ENCODE results near the gene ODC1.
A peak's percentile ranks its signal among the peaks of the same experiment; 100 is the strongest.

Gene ODC1

DNA sequence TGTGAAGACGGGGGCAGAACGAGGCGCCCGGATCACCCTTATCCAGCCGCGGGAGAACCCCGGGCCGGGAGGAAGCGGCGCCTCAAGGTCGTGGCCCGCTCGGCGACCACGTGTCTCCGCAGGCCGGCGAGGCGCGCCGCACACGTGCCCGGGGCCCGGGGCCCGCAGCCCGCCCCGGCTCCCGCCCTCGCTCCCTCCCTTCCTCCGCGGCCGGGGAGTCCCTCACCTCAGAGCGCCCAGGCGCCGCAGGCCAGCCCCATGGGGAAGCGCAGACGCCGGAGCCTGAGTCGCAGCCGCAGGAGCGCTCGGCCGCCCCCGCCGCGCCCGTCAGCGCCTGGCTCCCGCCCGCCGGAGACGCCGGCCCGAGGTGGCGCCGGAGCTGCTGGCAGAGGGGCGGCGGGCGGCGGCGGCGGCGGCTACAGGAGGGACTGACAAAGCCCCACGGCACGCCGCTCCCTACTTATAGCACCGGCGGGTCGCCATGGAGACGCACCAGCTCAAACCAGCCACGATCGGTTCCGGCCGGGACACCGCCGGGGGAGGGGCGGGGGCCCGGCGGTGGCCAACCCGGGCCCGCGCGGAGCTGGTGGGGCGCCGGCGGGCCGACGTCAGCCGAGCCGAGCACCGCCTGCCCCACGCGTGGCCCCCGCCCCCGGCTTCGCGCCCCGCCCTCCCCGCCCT, at the start of gene ODC1:
Gene ODC1, minus strand, starts transcription at position 433 of the 681 bp plus-strand sequence. CDS start 3,295 bp downstream, outside the sequence.
- Histone ChIP-seq H3K9ac (peak within 1 kb of the TSS; percentile 95), H2AFZ (ENCODE audit: low read depth) (peak within 1 kb of the TSS; percentile 89), H3K4me1 (ENCODE audit: low read depth, poor library complexity, severe bottlenecking) (peaks cover 49% of the 10 kb centered on the region), H3K27me3 (ENCODE audit: insufficient read depth, low read depth) (no peaks in the 10 kb centered on the region), H3K4me2 (peak within 1 kb of the TSS; percentile 85), H3K4me3 (IDR thresholded peaks at IDR 0.05; ENCODE audit: insufficient read depth, low read depth, low read length) (peak within 1 kb of the TSS; percentile 61), H3K27ac (peak within 1 kb of the TSS; percentile 94), H3K79me2 (ENCODE audit: insufficient read depth, low read depth) (peaks cover 47% of the 10 kb centered on the region), H4K20me1 (ENCODE audit: insufficient read depth) (peaks cover 23% of the 10 kb centered on the region), H3K36me3 (ENCODE audit: insufficient read depth) (peaks cover 23% of the 10 kb centered on the region)
- TF ChIP-seq, protein P1, sequence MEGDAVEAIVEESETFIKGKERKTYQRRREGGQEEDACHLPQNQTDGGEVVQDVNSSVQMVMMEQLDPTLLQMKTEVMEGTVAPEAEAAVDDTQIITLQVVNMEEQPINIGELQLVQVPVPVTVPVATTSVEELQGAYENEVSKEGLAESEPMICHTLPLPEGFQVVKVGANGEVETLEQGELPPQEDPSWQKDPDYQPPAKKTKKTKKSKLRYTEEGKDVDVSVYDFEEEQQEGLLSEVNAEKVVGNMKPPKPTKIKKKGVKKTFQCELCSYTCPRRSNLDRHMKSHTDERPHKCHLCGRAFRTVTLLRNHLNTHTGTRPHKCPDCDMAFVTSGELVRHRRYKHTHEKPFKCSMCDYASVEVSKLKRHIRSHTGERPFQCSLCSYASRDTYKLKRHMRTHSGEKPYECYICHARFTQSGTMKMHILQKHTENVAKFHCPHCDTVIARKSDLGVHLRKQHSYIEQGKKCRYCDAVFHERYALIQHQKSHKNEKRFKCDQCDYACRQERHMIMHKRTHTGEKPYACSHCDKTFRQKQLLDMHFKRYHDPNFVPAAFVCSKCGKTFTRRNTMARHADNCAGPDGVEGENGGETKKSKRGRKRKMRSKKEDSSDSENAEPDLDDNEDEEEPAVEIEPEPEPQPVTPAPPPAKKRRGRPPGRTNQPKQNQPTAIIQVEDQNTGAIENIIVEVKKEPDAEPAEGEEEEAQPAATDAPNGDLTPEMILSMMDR (conservative IDR thresholded peaks at IDR 0.05; ENCODE audit: low read depth, low read length), result no peak

DNA sequence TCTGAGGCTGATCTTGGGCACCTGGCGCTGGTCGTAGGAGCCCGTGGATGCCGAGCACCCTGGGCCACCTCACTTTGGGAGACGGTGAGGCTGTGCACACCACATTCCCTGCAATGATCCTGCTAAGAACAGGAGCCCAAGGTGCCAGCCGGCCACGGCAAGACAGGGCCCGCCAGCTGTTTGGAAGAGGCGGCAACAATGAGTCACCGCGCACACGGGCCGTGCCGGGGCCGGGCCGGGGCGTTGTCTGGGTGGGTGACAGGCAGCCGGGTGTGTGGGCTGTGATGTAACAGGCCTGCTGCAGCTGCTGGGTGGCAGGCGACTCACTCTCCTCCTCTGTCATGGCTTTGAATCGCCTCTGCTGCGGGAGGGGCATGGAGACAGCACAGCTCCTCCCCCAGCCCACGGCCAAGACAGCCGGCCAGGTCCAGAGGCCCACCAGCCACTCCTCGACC, 49.7 kb upstream of the ODC1 start:
- Histone ChIP-seq H3K36me3 (ENCODE audit: insufficient read depth) (no peaks in the 10 kb centered on the region), H2AFZ (ENCODE audit: low read depth) (no peak overlapping the region), H3K4me3 (IDR thresholded peaks at IDR 0.05; ENCODE audit: insufficient read depth, low read depth, low read length) (no peak overlapping the region), H3K27me3 (ENCODE audit: insufficient read depth, low read depth) (no peaks in the 10 kb centered on the region), H3K9ac (no peak overlapping the region), H3K4me2 (no peak overlapping the region), H3K27ac (no peak overlapping the region), H3K79me2 (ENCODE audit: insufficient read depth, low read depth) (no peaks in the 10 kb centered on the region), H4K20me1 (ENCODE audit: insufficient read depth) (no peaks in the 10 kb centered on the region), H3K4me1 (ENCODE audit: low read depth, poor library complexity, severe bottlenecking) (peaks cover 11% of the 10 kb centered on the region)
- TF ChIP-seq, protein P1 (conservative IDR thresholded peaks at IDR 0.05; ENCODE audit: low read depth, low read length), result no peak

DNA sequence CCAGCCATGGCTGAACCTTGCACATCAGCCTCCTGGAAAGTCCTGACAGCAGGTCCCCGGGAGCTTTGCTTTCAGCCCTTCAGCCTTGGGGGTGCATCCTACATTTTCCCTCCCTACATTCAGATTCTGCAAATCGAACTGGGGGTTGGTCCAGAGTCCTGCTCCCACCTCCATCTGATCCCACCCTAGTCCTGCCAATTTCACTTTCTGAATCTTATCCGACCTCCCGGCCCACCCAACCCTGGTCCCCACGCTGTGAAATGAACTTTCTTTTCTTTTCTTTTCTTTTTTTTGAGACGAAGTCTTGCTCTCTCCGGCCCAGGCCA, 47.8 kb upstream of the ODC1 start:
- Histone ChIP-seq H3K27me3 (ENCODE audit: insufficient read depth, low read depth) (no peaks in the 10 kb centered on the region), H2AFZ (ENCODE audit: low read depth) (no peak overlapping the region)
- TF ChIP-seq, protein P1 (conservative IDR thresholded peaks at IDR 0.05; ENCODE audit: low read depth, low read length), result no peak

DNA sequence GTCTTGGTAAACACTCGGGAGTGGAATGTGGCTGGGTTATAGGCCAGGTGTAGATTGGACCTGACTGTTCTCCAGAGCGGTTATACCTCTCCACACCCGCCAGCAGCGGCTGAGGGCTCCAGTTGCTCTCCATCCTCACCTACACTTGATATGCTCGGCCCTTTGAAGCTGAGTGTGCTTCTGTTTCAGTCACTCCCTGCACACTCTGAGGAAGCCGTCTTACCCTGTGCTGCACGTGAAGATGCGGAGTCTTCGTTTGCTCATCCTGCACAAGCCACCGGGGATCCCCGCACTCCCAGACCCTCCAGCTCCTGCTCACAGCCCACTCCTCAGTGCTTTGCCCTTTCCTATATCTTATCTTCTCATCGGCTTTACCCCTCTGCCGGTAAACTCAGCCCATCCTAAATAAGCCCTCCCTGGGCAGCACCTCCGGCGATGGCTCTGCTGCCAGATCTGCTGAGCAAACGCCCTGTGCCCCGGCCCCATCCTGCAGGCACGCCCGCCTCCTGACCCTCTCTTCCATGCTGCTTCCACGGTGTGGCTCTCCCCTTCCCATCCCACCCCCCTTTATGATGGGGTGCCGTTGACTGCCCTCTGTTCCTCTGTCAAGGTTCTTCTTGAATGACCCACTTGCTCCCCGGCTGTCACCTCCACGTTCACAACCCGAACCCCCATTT, 47.3 kb upstream of the ODC1 start:
- H3K4me3 ChIP-seq (IDR thresholded peaks at IDR 0.05; ENCODE audit: insufficient read depth, low read depth, low read length), result no peak overlapping the region
- no peaks in the 10 kb centered on the region for H3K27me3 ChIP-seq (ENCODE audit: insufficient read depth, low read depth)
- TF ChIP-seq, protein P1 (conservative IDR thresholded peaks at IDR 0.05; ENCODE audit: low read depth, low read length), result no peak
- H3K27ac ChIP-seq, result no peak overlapping the region
- no peak overlapping the region for H2AFZ ChIP-seq (ENCODE audit: low read depth)
- no peak overlapping the region for H3K9ac ChIP-seq
- H4K20me1 ChIP-seq (ENCODE audit: insufficient read depth), result no peaks in the 10 kb centered on the region
- no peaks in the 10 kb centered on the region for H3K36me3 ChIP-seq (ENCODE audit: insufficient read depth)
- no peaks in the 10 kb centered on the region for H3K79me2 ChIP-seq (ENCODE audit: insufficient read depth, low read depth)
- peaks cover 11% of the 10 kb centered on the region for H3K4me1 ChIP-seq (ENCODE audit: low read depth, poor library complexity, severe bottlenecking)
- no peak overlapping the region for H3K4me2 ChIP-seq

More for the DNA sequence above, 47.8 kb upstream of the ODC1 start:
- Histone ChIP-seq H4K20me1 (ENCODE audit: insufficient read depth) (no peaks in the 10 kb centered on the region), H3K4me1 (ENCODE audit: low read depth, poor library complexity, severe bottlenecking) (peaks cover 11% of the 10 kb centered on the region), H3K9ac (no peak overlapping the region), H3K4me3 (IDR thresholded peaks at IDR 0.05; ENCODE audit: insufficient read depth, low read depth, low read length) (no peak overlapping the region), H3K4me2 (no peak overlapping the region), H3K36me3 (ENCODE audit: insufficient read depth) (no peaks in the 10 kb centered on the region), H3K79me2 (ENCODE audit: insufficient read depth, low read depth) (no peaks in the 10 kb centered on the region), H3K27ac (no peak overlapping the region)
